ENCODE results near the gene ANKH.

GRCh38 chr5:14664270-14665100 is 207.1 kb downstream of the ANKH start, which contains the start of gene OTULIN:
- no peak for TF ChIP-seq GATA2 (IDR thresholded peaks at IDR 0.05; ENCODE audit: low read depth, low read length)
- no peak for TF ChIP-seq GATA3 (IDR thresholded peaks at IDR 0.05; ENCODE audit: low read depth, low read length)
